ENCODE data around the gene ULK1. TPM values are rescaled to one million over a fixed set of nuclear protein-coding genes. Genes with fewer than 3 reads are reported as not detected.

The ULK1 gene
- total RNA-seq, 1 donor from 2014 or later, result 43.7 TPM

DNA sequence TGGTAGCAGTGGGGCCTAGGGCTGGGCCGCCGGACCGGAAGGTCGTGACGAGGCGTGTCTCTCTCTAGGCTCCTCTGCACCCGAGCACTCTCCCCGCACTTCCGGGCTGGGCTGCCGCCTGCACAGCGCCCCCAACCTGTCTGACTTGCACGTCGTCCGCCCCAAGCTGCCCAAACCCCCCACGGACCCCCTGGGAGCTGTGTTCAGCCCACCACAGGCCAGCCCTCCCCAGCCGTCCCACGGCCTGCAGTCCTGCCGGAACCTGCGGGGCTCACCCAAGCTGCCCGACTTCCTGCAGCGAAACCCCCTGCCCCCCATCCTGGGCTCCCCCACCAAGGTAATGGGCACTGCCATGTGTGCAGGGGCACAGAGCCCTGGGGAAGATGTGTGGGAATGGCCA, 21.4 kb downstream of the ULK1 start:
- intact Hi-C loops (cut with DNase I), result no loop called here
- DNase-seq (ENCODE audit: low spot score), result no peak

DNA sequence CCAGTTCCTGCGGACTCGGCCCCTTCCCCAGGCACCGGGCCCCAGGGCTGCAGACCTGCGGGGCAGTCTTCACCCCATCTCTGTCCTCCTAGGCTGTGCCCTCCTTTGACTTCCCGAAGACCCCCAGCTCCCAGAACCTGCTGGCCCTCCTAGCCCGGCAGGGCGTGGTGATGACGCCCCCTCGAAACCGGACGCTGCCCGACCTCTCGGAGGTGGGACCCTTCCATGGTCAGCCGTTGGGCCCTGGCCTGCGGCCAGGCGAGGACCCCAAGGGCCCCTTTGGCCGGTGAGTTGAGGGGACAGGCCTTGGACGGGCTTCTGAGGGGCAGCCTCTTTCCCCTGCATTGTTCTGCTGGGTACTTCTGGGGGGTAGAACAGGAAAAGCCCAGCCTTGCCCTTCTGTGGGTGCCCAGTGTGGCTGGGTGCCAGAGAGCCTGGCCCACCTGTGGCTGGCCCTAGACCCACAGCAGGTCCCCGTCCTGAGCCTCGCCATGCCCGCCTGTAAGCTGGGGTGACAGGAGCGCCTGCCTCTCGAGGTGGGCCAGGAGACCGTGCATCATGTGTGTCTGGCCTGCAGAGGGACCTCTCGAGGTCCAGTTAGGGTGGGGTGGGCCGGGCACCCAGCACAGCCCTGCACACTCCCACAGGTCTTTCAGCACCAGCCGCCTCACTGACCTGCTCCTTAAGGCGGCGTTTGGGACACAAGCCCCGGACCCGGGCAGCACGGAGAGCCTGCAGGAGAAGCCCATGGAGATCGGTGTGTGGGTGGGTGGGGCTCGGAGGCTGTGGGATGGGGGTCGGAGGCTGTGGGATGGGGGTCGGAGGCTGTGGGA, 22.1 kb downstream of the ULK1 start:
- intact Hi-C loops (cut with DNase I), result no loop called here
- DNase-seq (ENCODE audit: low spot score), result no peak

DNA sequence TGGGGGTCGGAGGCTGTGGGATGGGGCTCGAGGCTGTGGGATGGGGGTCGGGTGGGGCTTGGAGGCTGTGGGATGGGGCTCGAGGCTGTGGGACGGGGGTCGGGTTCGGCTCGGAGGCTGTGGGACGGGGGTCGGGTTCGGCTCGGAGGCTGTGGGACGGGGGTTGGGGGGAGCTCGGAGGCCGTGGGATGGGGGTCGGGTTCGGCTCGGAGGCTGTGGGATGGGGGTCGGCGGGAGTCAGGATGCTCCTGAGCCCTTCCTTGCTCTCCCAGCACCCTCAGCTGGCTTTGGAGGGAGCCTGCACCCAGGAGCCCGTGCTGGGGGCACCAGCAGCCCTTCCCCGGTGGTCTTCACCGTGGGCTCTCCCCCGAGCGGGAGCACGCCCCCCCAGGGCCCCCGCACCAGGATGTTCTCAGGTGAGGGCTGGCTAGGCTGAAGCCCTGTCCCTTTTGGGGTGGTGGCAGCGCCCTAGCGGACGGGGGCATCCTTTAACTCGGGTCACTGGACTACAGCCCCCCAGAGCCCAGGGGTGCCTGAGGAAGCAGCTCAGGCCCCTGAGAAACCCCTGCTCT, 22.8 kb downstream of the ULK1 start:
- intact Hi-C loops (cut with DNase I), result no loop called here
- no peak for DNase-seq (ENCODE audit: low spot score)

DNA sequence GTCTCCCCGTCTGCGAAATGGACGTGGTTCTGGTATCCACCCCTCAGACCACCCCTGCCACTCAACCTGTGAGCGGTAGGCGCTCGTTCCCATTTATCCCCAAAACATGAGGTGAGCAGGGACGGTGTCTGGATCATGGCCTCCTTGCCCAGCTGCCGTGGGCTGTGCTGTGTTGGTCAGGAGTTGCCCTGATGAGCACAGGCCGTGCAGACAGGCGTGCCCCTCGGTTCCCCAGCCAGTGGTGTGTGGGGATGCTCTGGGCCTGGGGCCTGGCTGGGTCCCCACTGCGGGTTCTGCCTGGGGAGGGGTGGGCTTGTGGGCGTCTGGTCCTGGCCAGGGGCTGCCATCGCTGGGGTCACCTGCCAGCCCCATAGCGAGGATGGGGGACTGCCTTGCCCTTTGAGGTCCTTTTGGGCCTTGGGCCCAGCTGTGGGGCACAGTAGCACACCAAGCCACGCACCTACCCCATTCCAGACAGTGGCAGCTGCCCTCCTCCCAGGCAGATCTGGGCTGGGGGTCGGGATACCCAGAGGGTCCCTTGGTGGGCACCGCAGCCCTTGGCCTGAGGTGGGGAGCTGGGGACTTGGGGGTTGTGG, 23.4 kb downstream of the ULK1 start:
- DNase-seq (ENCODE audit: low spot score), result no peak
- intact Hi-C loops (cut with DNase I), result no loop called here

DNA sequence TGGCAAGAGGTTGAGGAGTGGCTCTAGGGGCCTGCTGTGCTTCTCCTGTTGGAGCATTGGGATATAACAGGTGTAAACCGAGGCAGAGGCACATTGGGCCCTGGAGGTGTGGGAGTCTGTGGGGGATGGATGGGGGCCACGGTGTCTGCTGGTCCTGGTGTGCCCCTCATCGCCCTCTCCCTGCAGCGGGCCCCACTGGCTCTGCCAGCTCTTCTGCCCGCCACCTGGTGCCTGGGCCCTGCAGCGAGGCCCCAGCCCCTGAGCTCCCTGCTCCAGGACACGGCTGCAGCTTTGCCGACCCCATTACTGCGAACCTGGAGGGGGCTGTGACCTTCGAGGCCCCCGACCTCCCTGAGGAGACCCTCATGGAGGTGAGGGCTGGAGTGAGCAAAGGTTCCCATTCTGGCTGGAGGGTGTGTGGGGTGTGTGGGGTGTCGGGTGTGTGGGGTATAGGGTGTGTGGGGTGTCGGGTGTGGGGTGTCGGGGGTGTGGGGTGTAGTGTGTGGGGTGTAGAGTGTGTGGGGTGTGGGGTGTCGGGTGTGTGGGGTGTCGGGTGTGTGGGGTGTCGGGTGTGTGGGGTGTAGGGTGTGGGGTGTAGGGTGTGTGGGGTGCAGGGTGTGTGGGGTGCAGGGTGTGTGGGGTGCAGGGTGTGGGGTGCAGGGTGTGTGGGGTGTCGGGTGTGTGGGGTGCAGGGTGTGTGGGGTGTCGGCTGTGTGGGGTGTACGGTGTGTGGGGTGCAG, 24.1 kb downstream of the ULK1 start:
- DNase-seq (ENCODE audit: low spot score), result no peak

DNA sequence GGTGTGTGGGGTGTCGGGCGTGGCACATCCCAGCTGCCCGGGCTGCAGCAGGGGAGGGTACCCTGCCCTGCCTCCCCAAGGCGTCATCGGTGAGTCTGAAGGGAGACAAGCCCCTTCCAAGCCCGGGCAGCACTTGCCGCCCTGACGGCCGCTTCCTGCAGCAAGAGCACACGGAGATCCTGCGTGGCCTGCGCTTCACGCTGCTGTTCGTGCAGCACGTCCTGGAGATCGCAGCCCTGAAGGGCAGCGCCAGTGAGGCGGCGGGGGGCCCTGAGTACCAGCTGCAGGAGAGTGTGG, 24.6 kb downstream of the ULK1 start:
- intact Hi-C loops (cut with DNase I), result no loop called here
- DNase-seq (ENCODE audit: low spot score), result no peak

More for the DNA sequence above, 24.1 kb downstream of the ULK1 start:
- intact Hi-C loops (cut with DNase I), result no loop called here

DNA sequence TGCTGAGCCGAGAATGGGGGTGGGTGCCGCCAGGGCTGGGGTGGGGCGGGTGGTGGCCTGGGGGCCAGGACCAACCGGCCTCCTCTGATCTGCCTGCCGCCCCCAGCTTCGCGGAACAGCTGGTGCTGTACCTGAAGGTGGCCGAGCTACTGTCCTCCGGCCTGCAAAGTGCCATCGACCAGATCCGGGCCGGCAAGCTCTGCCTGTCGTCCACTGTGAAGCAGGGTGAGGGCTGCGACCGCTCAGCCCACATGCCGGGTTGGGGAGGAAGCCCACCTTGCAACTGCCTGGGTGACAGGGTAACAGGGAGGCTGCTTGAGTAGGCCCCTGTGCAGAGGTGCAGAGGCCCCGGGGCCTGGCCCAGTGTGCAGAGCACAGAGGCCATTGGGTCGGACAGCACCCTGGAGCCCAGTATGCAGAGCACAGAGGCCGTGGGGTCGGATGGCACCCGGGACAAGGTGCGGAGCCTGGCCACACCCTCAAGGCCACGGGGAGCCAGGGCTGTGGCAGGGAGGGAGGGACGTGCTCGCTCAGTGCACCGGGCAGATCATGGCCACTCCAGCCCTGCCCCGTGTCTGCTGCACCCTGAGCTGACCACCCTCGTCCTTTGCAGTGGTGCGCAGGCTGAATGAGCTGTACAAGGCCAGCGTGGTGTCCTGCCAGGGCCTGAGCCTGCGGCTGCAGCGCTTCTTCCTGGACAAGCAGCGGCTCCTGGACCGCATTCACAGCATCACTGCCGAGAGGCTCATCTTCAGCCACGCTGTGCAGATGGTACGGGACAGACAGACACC, 25.1 kb downstream of the ULK1 start:
- intact Hi-C loops (cut with DNase I), result loop anchor here (5.0 kb wide), 1 partner anchor 67 kb away; no protein-coding TSS in a partner anchor
- no peak for DNase-seq (ENCODE audit: low spot score)

DNA sequence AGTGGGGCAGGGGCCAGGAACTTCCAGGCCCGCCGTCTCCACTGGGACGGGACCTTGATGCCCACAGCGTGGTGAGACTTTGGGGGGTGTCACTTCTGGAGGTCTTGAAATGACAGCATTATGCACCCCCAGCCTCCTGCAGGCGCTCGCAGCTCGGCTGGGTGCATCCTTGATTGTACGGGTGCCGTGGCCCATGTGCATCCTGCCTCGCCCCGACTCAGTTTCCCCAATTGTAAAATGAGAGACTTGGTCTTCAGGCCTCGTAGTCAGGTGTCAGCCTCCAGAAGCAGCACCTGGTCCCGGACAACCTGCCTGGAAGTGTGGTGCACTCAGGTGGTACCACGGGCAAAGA, 25.7 kb downstream of the ULK1 start:
- intact Hi-C loops (cut with DNase I), result loop anchor here (5.0 kb wide), 1 partner anchor 68 kb away; no protein-coding TSS in a partner anchor
- no peak for DNase-seq (ENCODE audit: low spot score)

DNA sequence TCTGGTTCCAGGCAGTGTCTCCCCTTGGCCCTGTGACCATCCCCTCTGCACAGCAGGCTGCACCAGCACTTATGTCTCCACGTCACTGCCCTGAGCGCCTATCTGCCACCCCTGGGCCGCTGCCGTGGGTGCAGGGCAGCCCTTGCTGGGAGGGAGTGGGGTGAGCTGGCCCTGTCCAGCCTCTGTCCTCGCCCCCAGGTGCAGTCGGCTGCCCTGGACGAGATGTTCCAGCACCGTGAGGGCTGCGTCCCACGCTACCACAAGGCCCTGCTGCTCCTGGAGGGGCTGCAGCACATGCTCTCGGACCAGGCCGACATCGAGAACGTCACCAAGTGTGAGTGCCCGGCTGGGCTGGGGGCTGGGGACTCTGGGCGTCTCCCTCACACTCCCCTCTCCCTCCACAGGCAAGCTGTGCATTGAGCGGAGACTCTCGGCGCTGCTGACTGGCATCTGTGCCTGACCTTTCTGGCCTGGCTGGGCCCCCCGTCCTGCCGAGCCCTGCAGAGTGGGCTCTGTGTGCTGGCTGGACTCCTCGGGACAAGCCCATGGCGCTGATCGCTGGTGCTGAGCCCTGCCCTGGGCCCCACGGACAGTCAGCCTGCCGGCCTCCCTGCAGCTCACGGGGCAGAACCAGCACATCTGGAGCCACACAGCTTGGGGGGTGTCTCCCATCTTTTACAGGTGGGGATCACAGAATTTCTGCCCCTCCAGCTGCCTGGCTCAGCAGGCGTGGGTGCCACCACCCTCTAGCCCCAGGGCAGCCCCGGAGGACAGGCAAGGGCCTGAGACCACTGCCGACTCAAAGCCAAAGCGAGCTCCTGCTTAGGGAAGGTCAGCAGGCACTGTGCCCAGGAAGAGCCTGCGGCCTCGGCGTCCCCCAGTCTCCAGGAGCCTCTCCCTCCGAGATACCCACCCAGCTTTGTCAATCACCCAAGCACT, 26.7 kb downstream of the ULK1 start:
- intact Hi-C loops (cut with DNase I), result loop anchor here (5.0 kb wide), 1 partner anchor 69 kb away; no protein-coding TSS in a partner anchor
- DNase-seq (ENCODE audit: low spot score), result no peak

DNA sequence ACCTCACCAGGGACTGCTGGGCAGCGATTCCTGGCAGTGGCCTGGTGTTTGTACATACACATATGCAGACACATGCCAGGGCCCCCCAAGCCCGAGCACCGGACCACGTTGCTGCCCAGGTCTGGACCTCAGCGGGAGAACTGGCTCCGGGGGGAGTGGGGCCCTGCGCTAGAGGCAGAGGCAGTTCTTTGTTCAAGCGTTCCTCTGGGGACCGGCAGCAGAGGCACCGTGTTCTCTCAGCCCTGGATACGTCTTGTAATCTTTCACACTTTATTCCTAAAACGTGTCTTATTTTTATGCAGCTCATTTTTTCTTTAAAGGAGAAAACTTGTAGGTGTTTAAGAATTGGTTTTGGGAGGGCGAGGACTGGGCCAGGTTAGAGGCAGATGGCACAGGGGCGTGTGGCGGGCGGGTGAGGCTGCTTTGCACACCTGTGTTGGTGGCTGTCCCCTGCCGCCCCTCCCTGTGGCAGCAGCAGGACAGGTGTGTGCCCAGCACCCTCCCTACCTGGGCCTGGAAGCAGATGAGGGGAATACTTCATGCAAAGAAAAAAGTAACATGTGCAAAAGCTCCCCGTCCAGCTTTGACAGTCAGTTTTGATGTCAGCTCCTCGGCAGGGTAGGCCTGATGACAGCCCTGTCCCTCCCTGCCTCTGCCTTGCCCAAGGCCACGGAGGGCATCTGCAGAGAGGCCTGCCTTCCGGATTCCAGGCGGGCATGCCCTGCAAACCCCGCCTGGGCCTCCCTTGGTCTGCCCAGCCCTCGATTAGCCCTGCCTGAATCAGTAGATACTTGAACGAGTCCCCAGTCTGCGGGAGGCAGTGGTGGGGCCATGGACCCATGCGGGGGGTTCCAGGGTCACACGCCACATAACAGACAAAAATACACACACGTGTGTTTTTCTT, 27.7 kb downstream of the ULK1 start:
- intact Hi-C loops (cut with DNase I), result loop anchor here (5.0 kb wide), 1 partner anchor 70 kb away; no protein-coding TSS in a partner anchor
- DNase-seq (ENCODE audit: low spot score), result no peak

DNA sequence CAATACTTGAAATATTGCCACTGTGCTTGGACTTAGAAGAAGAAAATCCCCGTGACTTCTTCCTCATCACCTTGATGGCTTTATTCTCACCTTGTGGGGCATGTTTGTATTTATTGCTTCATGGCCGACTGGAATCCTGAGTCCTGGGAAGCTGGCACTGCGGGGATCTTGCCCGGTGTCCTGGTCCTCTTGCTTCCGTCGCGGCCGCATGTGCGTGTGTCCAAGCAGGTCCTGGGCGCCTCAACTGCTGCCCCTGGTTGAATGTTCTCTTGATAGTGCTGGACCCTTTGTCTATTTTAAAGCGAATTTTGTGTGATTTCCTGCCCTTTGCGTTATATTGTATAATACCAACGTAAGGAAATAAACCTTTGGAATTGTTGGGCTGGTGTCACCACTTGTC, 28.4 kb downstream of the ULK1 start:
- no peak for DNase-seq (ENCODE audit: low spot score)
- intact Hi-C loops (cut with DNase I), result loop anchor here (5.0 kb wide), 1 partner anchor 70 kb away; no protein-coding TSS in a partner anchor

DNA sequence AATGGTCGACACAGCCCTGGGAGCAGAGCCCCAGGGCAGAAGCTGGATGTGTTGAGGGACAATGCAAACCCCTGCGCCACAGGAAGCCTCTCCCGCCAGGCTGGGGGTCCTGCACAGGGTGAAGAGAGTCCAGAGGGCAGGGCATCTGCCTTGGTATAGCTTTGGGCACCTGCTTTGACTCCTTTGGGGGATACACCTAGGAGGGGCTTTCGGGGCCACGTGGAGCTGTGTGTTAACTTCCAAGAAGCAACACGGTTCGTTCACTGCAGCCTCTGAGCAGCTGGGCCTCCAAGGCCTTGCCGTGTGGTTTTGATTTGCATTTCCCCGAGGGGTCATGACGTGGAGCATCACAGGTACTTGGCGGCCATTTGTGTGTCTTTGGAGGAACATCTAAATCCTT, 28.8 kb downstream of the ULK1 start:
- no peak for DNase-seq (ENCODE audit: low spot score)
- intact Hi-C loops (cut with DNase I), result loop anchor here (5.0 kb wide), 1 partner anchor 71 kb away; no protein-coding TSS in a partner anchor

DNA sequence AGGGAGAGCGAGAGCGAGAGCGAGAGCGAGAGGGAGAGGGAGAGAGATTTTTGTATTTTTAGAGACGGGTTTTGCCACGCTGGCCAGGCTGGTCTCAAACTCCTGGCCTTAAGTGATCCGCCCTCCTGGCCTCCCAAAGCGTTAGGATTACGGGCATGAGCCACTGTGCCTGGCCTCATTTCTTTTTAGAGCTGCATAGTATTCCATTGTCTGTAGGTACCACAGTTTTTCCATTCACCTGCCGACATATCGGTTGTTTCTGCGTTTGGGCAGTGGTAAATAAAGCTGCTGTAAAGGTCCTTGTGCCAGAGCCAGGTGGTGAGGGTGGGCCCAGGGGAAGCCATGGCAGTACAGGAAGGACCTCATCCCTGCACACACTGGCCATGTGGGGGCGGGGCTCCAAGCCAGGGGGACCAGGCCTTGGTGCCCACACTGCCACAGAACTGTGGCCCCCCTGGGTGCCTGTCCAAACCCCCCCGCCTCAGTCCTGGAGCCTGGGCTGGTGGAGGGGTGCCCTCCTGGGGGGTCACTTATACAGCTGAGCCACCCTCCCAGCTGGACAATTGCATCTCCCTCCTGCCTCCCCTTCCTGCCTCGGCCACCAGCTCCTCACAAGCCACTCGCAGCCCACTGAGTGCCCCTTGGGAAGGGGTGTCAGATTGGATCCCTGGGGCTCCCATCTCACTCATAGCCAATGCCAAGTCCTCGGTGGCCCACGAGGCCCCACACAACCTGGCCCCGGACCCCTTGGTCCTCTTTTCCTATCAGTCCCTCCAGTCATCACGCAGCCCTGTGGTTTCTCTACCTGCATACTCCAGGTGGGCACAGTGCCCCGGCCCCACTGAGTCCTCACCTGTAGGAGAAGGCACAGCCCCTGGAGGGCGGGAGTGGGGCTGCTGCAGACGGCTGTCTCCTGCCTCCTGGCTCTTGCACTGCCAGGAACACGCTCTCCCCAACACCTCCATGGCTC, 33.0 kb downstream of the ULK1 start:
- intact Hi-C loops (cut with DNase I), result loop anchor here (2.0 kb wide), 2 partner anchors 15 to 31 kb away; no protein-coding TSS in a partner anchor

DNA sequence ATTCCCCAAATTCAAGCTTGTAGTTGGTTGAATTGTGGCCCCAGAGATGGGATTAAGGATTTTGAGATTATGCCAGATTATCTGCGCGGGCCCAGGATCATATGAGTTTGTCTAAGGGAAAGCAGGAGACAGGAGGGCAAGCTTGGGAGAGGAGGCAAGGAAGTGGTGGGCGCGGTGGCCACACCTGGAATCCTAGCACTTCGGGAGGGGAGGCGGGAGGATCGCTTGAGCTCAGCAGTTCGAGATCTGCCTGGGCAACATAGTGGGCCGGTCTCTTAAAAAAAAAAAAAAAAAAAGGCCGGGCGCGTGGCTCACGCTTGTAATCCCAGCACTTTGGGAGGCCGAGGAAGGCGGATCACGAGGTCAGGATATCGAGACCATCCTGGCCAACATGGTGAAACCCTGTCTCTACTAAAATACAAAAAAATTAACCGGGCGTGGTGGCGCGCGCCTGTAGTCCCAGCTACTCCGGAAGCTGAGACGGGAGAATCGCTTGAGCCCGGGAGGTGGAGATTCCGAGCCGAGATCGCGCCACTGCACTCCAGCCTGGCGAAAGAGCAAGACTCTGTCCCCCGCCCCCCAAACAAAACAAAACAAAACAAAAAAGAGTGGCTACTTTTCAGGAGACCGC, 33.8 kb downstream of the ULK1 start:
- DNase-seq (ENCODE audit: low spot score), result no peak
- intact Hi-C loops (cut with DNase I), result loop anchor here (2.0 kb wide), 2 partner anchors 15 to 31 kb away; no protein-coding TSS in a partner anchor

More for the DNA sequence above, 33.0 kb downstream of the ULK1 start:
- DNase-seq (ENCODE audit: low spot score), result no peak
